HepG2 (cell line): ENCODE results near the gene FBRSL1. TPM values are rescaled to one million over a fixed set of nuclear protein-coding genes. Genes with fewer than 3 reads are reported as not detected.
A peak's percentile ranks its signal among the peaks of the same experiment; 100 is the strongest.

Source experiments
- ATAC-seq: fragments of 200-7000 bp; cut with Tn5 transposase; 3 replicates; pipeline ENCODE4 v1.9.1; 2020; ENCODE audit warnings: mild to moderate bottlenecking, moderate library complexity
- BruUV-seq: library from RNA; stranded (reverse); fragments of 400-500 nt; replicated peaks from 2 replicates; lab custom pipeline; 2021; lab: Mats Ljungman, UMichigan
- CTCF ChIA-PET: fragments of 300-600 bp; formaldehyde crosslinking; extraction: SDS; loops from one replicate; lab custom pipeline; 2021; ENCODE audit warnings: low total read pairs, inconsistent platforms, low intra/inter-chr PET ratio; lab: Yijun Ruan, JAX
- POLR2A ChIA-PET: fragments of 350-600 bp; sonication (Branson Sonifier 250); formaldehyde crosslinking; loops from one replicate; lab custom pipeline; 2020; ENCODE audit warnings: antibody characterized with exemption, inconsistent platforms; lab: Yijun Ruan, JAX
- DNase-seq: peaks from one replicate; pipeline ENCODE4 v3.0.0-alpha.2; 2015; ENCODE audit warnings: low spot score
- FAIRE-seq: peaks from 3 replicates; lab custom pipeline; 2011; peaks lifted over from hg19 to GRCh38; lab: Jason Lieb, UNC
- H2AFZ ChIP-seq: one replicate; pipeline ENCODE4 v1.6.1; 2011; ENCODE audit warnings: low read length, inconsistent platforms
- H3K27ac ChIP-seq: fragments of 300-600 bp; 3 replicates; pipeline ENCODE4 v1.8.0; 2011; ENCODE audit warnings: mixed run types, mild to moderate bottlenecking, mixed read lengths, low read length, inconsistent platforms; ENCODE audit not compliant: insufficient read depth; ENCODE audit errors: extremely low read length
- H3K27me3 ChIP-seq, 2 experiments: fragments of 200-600 bp in 1 of 2; 2 replicates in 1 of 2; 3 replicates in 1 of 2; pipeline versions ENCODE4 v1.6.0 to v1.8.0; 2011; ENCODE audit warnings: low read length in 2 of 2, mild to moderate bottlenecking in 2 of 2, moderate library complexity in 2 of 2, inconsistent platforms in 1 of 2; ENCODE audit not compliant: insufficient read depth in 2 of 2, control insufficient read depth in 1 of 2
- H3K36me3 ChIP-seq, 2 experiments: fragments of 200-600 bp in 1 of 2; replicated peaks in 1 of 2; 2 replicates in 1 of 2; 3 replicates in 1 of 2; pipeline versions ENCODE4 v1.5.1 to v1.8.0; 2011; ENCODE audit warnings: low read length in 2 of 2, inconsistent platforms in 1 of 2; ENCODE audit not compliant: insufficient read depth in 2 of 2, control insufficient read depth in 1 of 2
- H3K4me1 ChIP-seq: 2 replicates; pipeline ENCODE4 v1.5.1; 2012; ENCODE audit warnings: low read length, inconsistent platforms; ENCODE audit not compliant: insufficient read depth
- H3K4me2 ChIP-seq: 2 replicates; pipeline ENCODE4 v1.6.0; 2011; ENCODE audit warnings: low read depth, low read length, inconsistent platforms
- H3K4me3 ChIP-seq, 3 experiments: fragments of 200-600 bp in 1 of 3; sonication (generic), shearing (Covaris generic) in 1 of 3; replicated peaks in 1 of 3; 2 replicates each; pipeline ENCODE4 v1.5.1; 2011 to 2016; ENCODE audit warnings: low read length in 3 of 3, inconsistent platforms in 2 of 3, low read depth in 2 of 3, mild to moderate bottlenecking in 2 of 3, control low read depth in 1 of 3, mixed read lengths in 1 of 3; ENCODE audit not compliant: insufficient read depth in 1 of 3
- H3K79me2 ChIP-seq: one replicate; pipeline ENCODE4 v1.6.1; 2011; ENCODE audit warnings: low read length, inconsistent platforms; ENCODE audit not compliant: insufficient read depth
- H3K9ac ChIP-seq: 2 replicates; pipeline ENCODE4 v1.6.0; 2011; ENCODE audit warnings: mild to moderate bottlenecking, low read depth, low read length, inconsistent platforms; ENCODE audit not compliant: insufficient read depth
- H3K9me3 ChIP-seq: 2 replicates; pipeline ENCODE4 v1.5.1; 2012; ENCODE audit warnings: mild to moderate bottlenecking, low read length
- H4K20me1 ChIP-seq: 2 replicates; pipeline ENCODE4 v1.6.0; 2011; ENCODE audit warnings: inconsistent platforms, mild to moderate bottlenecking, low read length, moderate library complexity; ENCODE audit not compliant: insufficient read depth
- ATAD3A ChIP-seq: sonication (generic); formaldehyde crosslinking; IDR thresholded peaks from 2 replicates; pipeline ENCODE4 v1.4.0; 2020; ENCODE audit warnings: missing genetic modification reagents
- DR1 ChIP-seq: sonication (generic); formaldehyde crosslinking; IDR thresholded peaks from 2 replicates; pipeline ENCODE4 v1.8.0; 2021; ENCODE audit warnings: mild to moderate bottlenecking, missing genetic modification reagents, inconsistent platforms
- DRAP1 ChIP-seq: IDR thresholded peaks from 2 replicates; pipeline ENCODE4 v1.6.1; 2016; ENCODE audit warnings: missing genetic modification reagents, missing compliant biosample characterization
- EP300 ChIP-seq, 3 experiments: sonication (generic) in 1 of 3; formaldehyde crosslinking in 1 of 3; IDR thresholded peaks; 2 replicates each; pipeline versions ENCODE4 v1.5.1 to v1.6.1; 2011 to 2020; ENCODE audit warnings: low read depth in 2 of 3, low read length in 2 of 3, borderline replicate concordance in 1 of 3, improper control_type of control experiment in 1 of 3, mild to moderate bottlenecking in 1 of 3, missing genetic modification reagents in 1 of 3, moderate library complexity in 1 of 3
- GTF3A ChIP-seq: sonication (generic); formaldehyde crosslinking; conservative IDR thresholded peaks from 2 replicates; pipeline ENCODE4 v1.4.0; 2020; ENCODE audit warnings: mild to moderate bottlenecking, missing genetic modification reagents
- KDM2A ChIP-seq: sonication (generic); formaldehyde crosslinking; IDR thresholded peaks from 2 replicates; pipeline ENCODE4 v1.4.0; 2020; ENCODE audit warnings: low read depth, missing genetic modification reagents, borderline replicate concordance
- MYC ChIP-seq: sonication (generic); formaldehyde crosslinking; IDR thresholded peaks from 2 replicates; pipeline ENCODE4 v1.9.0; 2021; ENCODE audit warnings: missing genetic modification reagents, borderline replicate concordance
- PATZ1 ChIP-seq: sonication (generic); formaldehyde crosslinking; IDR thresholded peaks from 2 replicates; pipeline ENCODE4 v1.4.0; 2020; ENCODE audit warnings: missing genetic modification reagents
- RBFOX2 ChIP-seq: fragments of 200-400 bp; formaldehyde crosslinking; IDR thresholded peaks from 2 replicates; pipeline ENCODE4 v1.6.1; 2017; ENCODE audit warnings: low read depth, mild to moderate bottlenecking, low read length
- REL ChIP-seq: sonication (generic); formaldehyde crosslinking; conservative IDR thresholded peaks from 2 replicates; pipeline ENCODE4 v1.8.0; 2022; ENCODE audit warnings: mild to moderate bottlenecking, missing genetic modification reagents, moderate library complexity
- TBX3 ChIP-seq: fragments of 450-650 bp; IDR thresholded peaks from 2 replicates; pipeline ENCODE4 v1.6.1; 2017; ENCODE audit warnings: antibody characterized with exemption, mild to moderate bottlenecking, inconsistent platforms, borderline replicate concordance
- ZFYVE20 ChIP-seq: sonication (generic); formaldehyde crosslinking; IDR thresholded peaks from 2 replicates; pipeline ENCODE4 v1.8.0; 2023; ENCODE audit warnings: low read depth, mild to moderate bottlenecking, moderate library complexity, missing genetic modification reagents, borderline replicate concordance
- ZKSCAN1 ChIP-seq: fragments of 150-350 bp; IDR thresholded peaks from 2 replicates; pipeline ENCODE4 v1.6.1; 2014; ENCODE audit warnings: low read length
- ZNF101 ChIP-seq: sonication (generic); formaldehyde crosslinking; IDR thresholded peaks from 2 replicates; pipeline ENCODE4 v1.4.0; 2020; ENCODE audit warnings: mild to moderate bottlenecking, low read depth, missing genetic modification reagents, borderline replicate concordance
- ZNF121 ChIP-seq: sonication (generic); formaldehyde crosslinking; IDR thresholded peaks from 2 replicates; pipeline ENCODE4 v1.5.0; 2020; ENCODE audit warnings: mild to moderate bottlenecking, missing genetic modification reagents
- ZNF33B ChIP-seq: sonication (generic); formaldehyde crosslinking; IDR thresholded peaks from 2 replicates; pipeline ENCODE4 v1.5.1; 2020; ENCODE audit warnings: mild to moderate bottlenecking, missing genetic modification reagents
- ZNF496 ChIP-seq: sonication (generic); formaldehyde crosslinking; IDR thresholded peaks from 2 replicates; pipeline ENCODE4 v1.8.1; 2023; ENCODE audit warnings: mild to moderate bottlenecking, moderate library complexity, missing genetic modification reagents; ENCODE audit not compliant: insufficient replicate concordance
- ZNF569 ChIP-seq: sonication (generic); formaldehyde crosslinking; IDR thresholded peaks from 2 replicates; pipeline ENCODE4 v1.5.0; 2020; ENCODE audit warnings: mild to moderate bottlenecking, missing genetic modification reagents, moderate library complexity, borderline replicate concordance
- ZNF792 ChIP-seq: IDR thresholded peaks from 2 replicates; pipeline ENCODE4 v1.6.1; 2016
- WGBS: methylation state at CpG from one replicate; pipeline ENCODE4 v1.1.6; 2017; ENCODE audit warnings: low lambda C conversion rate; 5-methylcytosine and 5-hydroxymethylcytosine counted together
- in situ Hi-C: cut with HindIII; loops from 2 replicates; pipeline ENCODE4 v1.10.0; 2017; ENCODE audit warnings: low pct_unique_long_range_greater_than_20kb; ENCODE audit not compliant: extremely low pct_ligation_motif_present
- intact Hi-C: fragments of 100-400 bp; cut with micrococcal nuclease; formaldehyde crosslinking; loops from one replicate; pipeline ENCODE4 v1.10.0; 2022; ENCODE audit not compliant: unreplicated experiment
- polyA plus RNA-seq, 8 experiments: library from polyadenylated mRNA; depleted of rRNA in 3 of 8; stranded (reverse) in 7 of 8; unstranded in 1 of 8; fragments of >200 nt; fragmentation: Illumina TruSeq in 4 of 8; extraction: Trizol in 4 of 8; gene quantifications; 2 replicates each; pipeline versions ENCODE4 v1.2.1 to v1.2.3, GENCODE V29; 2011 to 2016; ENCODE audit warnings: low read depth in 4 of 8, missing spikeins in 1 of 8, mixed read lengths in 1 of 8; ENCODE audit not compliant: insufficient read depth in 1 of 8
- total RNA-seq, 5 experiments: library from RNA; depleted of rRNA; stranded (reverse); fragments of >200 nt; fragmentation: Illumina TruSeq; extraction: Trizol; gene quantifications; 2 replicates each; pipeline ENCODE4 v1.2.3, GENCODE V29; 2016; ENCODE audit warnings: low read depth in 1 of 5
- TF ChIP-seq, protein P1 (sequence below): sonication (generic); formaldehyde crosslinking; IDR thresholded peaks from 2 replicates; pipeline ENCODE4 v1.8.1; 2023; ENCODE audit warnings: mild to moderate bottlenecking, moderate library complexity, missing genetic modification reagents

Gene FBRSL1
- total and polyA plus RNA-seq, 2 of the 13 experiments (the other 11 are each of a cell fraction or from before 2014, with no cell fraction given): 3.6 to 7.9 TPM

GRCh38 chr12:132559652-132560363, 69.9 kb downstream of the FBRSL1 start:
- Histone ChIP-seq H3K79me2 (peaks cover 7% of the 10 kb centered on the region), H3K4me3 (peak overlapping the region; percentile 52 to 76 (median 61); a peak in 5 of 6 replicates), H3K4me2 (peak overlapping the region; percentile 87), H3K27ac (no peak overlapping the region), H2AFZ (no peak overlapping the region), H3K27me3 (no peaks in the 10 kb centered on the region), H3K9me3 (no peaks in the 10 kb centered on the region), H3K4me1 (peaks cover 33% of the 10 kb centered on the region), H4K20me1 (peaks cover 14% of the 10 kb centered on the region; the same call in 1 of the 2 replicates), H3K36me3 (no peaks in the 10 kb centered on the region; a peak in 1 of 5 replicates), H3K9ac (peak overlapping the region; percentile 65; the same call in 1 of the 2 replicates)
- ChIA-PET CTCF (interaction anchor here (0.8 to 1.6 kb wide), 3 partner anchors 55 to 145 kb away, joined by 3 to 5 read pairs (median 3); no protein-coding TSS in a partner anchor), POLR2A (no interaction called here)
- peak; percentile 34 for ATAC-seq
- intact Hi-C loops (loop anchor here (2.0 kb wide), 1 partner anchor 145 kb away; no protein-coding TSS in a partner anchor), in situ Hi-C loops (loop anchor here (5.0 kb wide), 1 partner anchor 143 kb away; no protein-coding TSS in a partner anchor)
- no peak for FAIRE-seq
- no TSS peak for BruUV-seq
- DNase-seq: peak; percentile 6
- 4% methylated on average over 9 of the region's 98 CpGs for WGBS
- no peak for TF ChIP-seq TBX3
- TF ChIP-seq ZNF569: no peak
- TF ChIP-seq ZNF33B (CRISPR knock-in tag): no peak
- TF ChIP-seq ZNF101 (CRISPR knock-in tag): no peak
- TF ChIP-seq DR1 (CRISPR knock-in tag): no peak
- 0 out of 2 replicates have a peak, but pooled peaks have one; percentile 15 for TF ChIP-seq PATZ1 (CRISPR knock-in tag)
- no peak for TF ChIP-seq REL (CRISPR knock-in tag)
- TF ChIP-seq ATAD3A (CRISPR knock-in tag): no peak
- no peak for TF ChIP-seq ZKSCAN1
- TF ChIP-seq, protein P1, sequence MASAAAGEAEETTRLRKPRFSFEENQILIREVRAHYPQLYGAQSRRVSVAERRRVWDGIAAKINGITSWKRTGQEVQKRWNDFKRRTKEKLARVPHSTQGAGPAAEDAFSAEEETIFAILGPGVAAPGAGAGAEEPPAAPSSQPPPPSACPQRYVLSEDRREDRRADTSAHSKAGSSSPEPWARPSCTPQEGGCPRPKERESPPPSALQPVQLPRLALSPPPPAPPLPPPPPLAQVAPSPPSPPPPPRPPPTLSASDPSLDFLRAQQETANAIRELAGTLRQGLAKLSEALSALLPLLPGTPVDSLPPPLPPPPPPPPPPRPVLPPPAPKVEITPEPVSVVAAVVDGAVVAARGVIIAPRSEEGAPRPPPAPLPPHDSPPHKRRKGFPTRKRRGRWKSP (CRISPR knock-in tag): no peak
- TF ChIP-seq MYC (CRISPR knock-in tag): 0 out of 2 replicates have a peak, but pooled peaks have one; percentile 5
- TF ChIP-seq GTF3A (CRISPR knock-in tag): no peak
- TF ChIP-seq KDM2A: 0 out of 2 replicates have a peak, but pooled peaks have one; percentile 15
- TF ChIP-seq ZFYVE20 (CRISPR knock-in tag): no peak
- no peak for TF ChIP-seq ZNF496 (CRISPR knock-in tag)
- TF ChIP-seq RBFOX2: peak; percentile 54; the same call in 1 of the 2 replicates
- TF ChIP-seq EP300 (IDR thresholded peaks at IDR 0.05; ENCODE audit: low read depth in 2 of 2, low read length in 2 of 2): no peak
- no peak for TF ChIP-seq EP300 (CRISPR knock-in tag; IDR thresholded peaks at IDR 0.05; ENCODE audit: borderline replicate concordance)
- TF ChIP-seq DRAP1 (CRISPR knock-in tag): no peak
- TF ChIP-seq ZNF792 (CRISPR knock-in tag): no peak
- TF ChIP-seq ZNF121 (CRISPR knock-in tag): no peak
